Testis (tissue), 3 donors: ENCODE data around the gene THTPA. TPM values are rescaled to one million over a fixed set of nuclear protein-coding genes. Genes with fewer than 3 reads are reported as not detected.

ENCODE experiments used
- DNase-seq: peaks from one replicate; pipeline ENCODE4 v3.0.0-alpha.2; 2019
- H3K27ac ChIP-seq, 2 donors: fragments of 200-600 bp; sonication (generic); one replicate each; pipeline ENCODE4 v1.5.1; 2019
- H3K27me3 ChIP-seq: fragments of 200-600 bp; sonication (generic); one replicate; pipeline ENCODE4 v1.5.1; 2019
- H3K36me3 ChIP-seq: fragments of 200-600 bp; sonication (generic); one replicate; pipeline ENCODE4 v1.5.1; 2017; ENCODE audit warnings: low read depth; ENCODE audit errors: missing control alignments
- H3K4me1 ChIP-seq: fragments of 200-600 bp; sonication (generic); one replicate; pipeline ENCODE4 v1.5.1; 2019
- H3K4me3 ChIP-seq, 2 donors: fragments of 200-600 bp; sonication (generic); one replicate each; pipeline ENCODE4 v1.5.1; 2017 to 2019
- H3K9me3 ChIP-seq: fragments of 200-600 bp; sonication (generic); one replicate; pipeline ENCODE4 v1.5.1; 2017
- POLR2A ChIP-seq: fragments of 450-650 bp; IDR thresholded peaks from one replicate; pipeline ENCODE4 v1.6.1; 2017; ENCODE audit warnings: antibody characterized with exemption, mild to moderate bottlenecking, moderate library complexity
- WGBS, 2 donors: methylation state at CpG; one replicate each; pipeline ENCODE4 v1.1.5; 2018; 5-methylcytosine and 5-hydroxymethylcytosine counted together
- intact Hi-C: fragments of 100-400 bp; cut with DNase I; formaldehyde crosslinking; loops from one replicate; pipeline ENCODE4 v1.15.1; 2023; ENCODE audit warnings: low total_unique reads
- polyA plus RNA-seq: library from polyadenylated mRNA; stranded (reverse); fragments of 350-450 nt; fragmentation: Illumina TruSeq; extraction: RNeasy Lipid Tissue Mini Kit (QIAGEN cat#74804); gene quantifications from one replicate; pipeline ENCODE4 v1.2.3, GENCODE V29; 2014; ENCODE audit warnings: low read depth, low replicate concordance; ENCODE audit not compliant: insufficient read depth
- total RNA-seq, 2 donors: library from RNA; depleted of rRNA; stranded (reverse); fragments of >200 nt; gene quantifications; one replicate each; pipeline ENCODE4 v1.2.3, GENCODE V29; 2016
- TF ChIP-seq, protein P1 (sequence below), 3 experiments: fragments of 450-650 bp in 2 of 3; fragments of 200-600 bp in 1 of 3; sonication (generic) in 1 of 3; IDR thresholded peaks; one replicate each; pipeline ENCODE4 v1.5.1; 2016 to 2019; ENCODE audit warnings: antibody characterized with exemption in 3 of 3, mild to moderate bottlenecking in 2 of 3, moderate library complexity in 1 of 3

The THTPA gene
- total and polyA plus RNA-seq, 3 donors from 2014 or later = 25.1 to 60.3 (median 34.9) TPM

GRCh38 chr14:23568021-23568599 is 12.0 kb downstream of the THTPA start:
- intact Hi-C loops = no loop called here

DNA sequence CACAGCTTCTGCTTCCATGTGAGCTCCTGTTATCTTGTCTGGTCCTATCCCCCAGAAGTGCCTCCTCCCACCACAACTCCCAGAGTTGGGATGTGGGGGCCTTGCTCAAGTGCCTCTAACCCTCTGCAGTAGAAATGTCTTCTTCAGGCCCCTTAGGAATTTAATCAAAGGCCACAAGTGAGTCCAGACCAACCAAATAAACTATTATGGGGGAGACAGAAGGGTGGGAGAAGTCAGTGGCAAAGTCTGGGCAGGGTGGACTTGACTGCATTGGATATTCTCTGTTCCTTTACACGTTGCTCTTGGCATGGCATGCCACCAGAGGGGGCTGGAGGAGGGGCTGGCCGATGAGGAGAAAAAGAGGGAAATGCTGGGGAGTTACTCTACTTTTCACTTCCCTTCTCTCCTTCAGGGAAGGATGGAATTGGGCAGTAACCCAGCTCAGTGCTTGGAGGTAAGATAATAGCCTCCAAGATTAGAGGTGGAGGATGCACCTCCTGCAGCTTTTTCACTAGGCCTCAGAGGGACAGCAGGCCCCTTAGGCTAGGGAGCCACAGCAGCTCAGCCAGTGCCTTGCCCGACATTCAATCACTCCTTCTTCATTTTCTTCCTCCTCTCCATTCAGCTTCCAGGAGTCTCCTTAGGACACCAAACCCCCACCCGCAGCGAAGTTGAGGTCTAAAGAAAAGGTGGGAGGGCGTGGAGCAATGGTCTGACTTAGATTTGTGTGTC is 12.7 kb downstream of the THTPA start:
- H3K36me3 ChIP-seq = no peaks in the 10 kb centered on the region
- intact Hi-C loops = no loop called here
- no peak for DNase-seq
- WGBS, 2 donors = 50 to 67% methylated on average over 6 of the region's 6 CpGs
- no peaks in the 10 kb centered on the region for H3K9me3 ChIP-seq
- TF ChIP-seq POLR2A = no peak
- TF ChIP-seq, protein P1, sequence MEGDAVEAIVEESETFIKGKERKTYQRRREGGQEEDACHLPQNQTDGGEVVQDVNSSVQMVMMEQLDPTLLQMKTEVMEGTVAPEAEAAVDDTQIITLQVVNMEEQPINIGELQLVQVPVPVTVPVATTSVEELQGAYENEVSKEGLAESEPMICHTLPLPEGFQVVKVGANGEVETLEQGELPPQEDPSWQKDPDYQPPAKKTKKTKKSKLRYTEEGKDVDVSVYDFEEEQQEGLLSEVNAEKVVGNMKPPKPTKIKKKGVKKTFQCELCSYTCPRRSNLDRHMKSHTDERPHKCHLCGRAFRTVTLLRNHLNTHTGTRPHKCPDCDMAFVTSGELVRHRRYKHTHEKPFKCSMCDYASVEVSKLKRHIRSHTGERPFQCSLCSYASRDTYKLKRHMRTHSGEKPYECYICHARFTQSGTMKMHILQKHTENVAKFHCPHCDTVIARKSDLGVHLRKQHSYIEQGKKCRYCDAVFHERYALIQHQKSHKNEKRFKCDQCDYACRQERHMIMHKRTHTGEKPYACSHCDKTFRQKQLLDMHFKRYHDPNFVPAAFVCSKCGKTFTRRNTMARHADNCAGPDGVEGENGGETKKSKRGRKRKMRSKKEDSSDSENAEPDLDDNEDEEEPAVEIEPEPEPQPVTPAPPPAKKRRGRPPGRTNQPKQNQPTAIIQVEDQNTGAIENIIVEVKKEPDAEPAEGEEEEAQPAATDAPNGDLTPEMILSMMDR (IDR thresholded peaks at IDR 0.05) = peak in 1 of 3 experiments; percentile 26
- no peak overlapping the region for H3K27ac ChIP-seq
- H3K4me3 ChIP-seq = no peak overlapping the region
- no peaks in the 10 kb centered on the region for H3K27me3 ChIP-seq
- no peaks in the 10 kb centered on the region for H3K4me1 ChIP-seq

More at GRCh38 chr14:23568021-23568599, 12.0 kb downstream of the THTPA start:
- peak overlapping the region; percentile 2 to 85 for H3K27ac ChIP-seq
- DNase-seq = no peak
- 58 to 67% methylated on average over 2 of the region's 2 CpGs for WGBS, 2 donors
- H3K36me3 ChIP-seq = no peaks in the 10 kb centered on the region
- TF ChIP-seq POLR2A = no peak
- TF ChIP-seq, protein P1 (IDR thresholded peaks at IDR 0.05) = no peak
- no peaks in the 10 kb centered on the region for H3K27me3 ChIP-seq
- no peaks in the 10 kb centered on the region for H3K9me3 ChIP-seq
- H3K4me1 ChIP-seq = no peaks in the 10 kb centered on the region
- peak overlapping the region; percentile 58 to 65 for H3K4me3 ChIP-seq

- Histone ChIP-seq H3K36me3 (no peaks in the 10 kb centered on the region), H3K27ac (no peak overlapping the region), H3K4me3 (no peak overlapping the region), H3K27me3 (no peaks in the 10 kb centered on the region), H3K4me1 (no peaks in the 10 kb centered on the region), H3K9me3 (no peaks in the 10 kb centered on the region)
- 74 to 76% methylated on average over 7 of the region's 7 CpGs for WGBS, 2 donors
- no peak for DNase-seq
- intact Hi-C loops = no loop called here
- TF ChIP-seq, protein P1 (IDR thresholded peaks at IDR 0.05) = no peak
- no peak for TF ChIP-seq POLR2A
These were observed 13.5 kb downstream of the THTPA start for GRCh38 chr14:23569443-23570151.

DNA sequence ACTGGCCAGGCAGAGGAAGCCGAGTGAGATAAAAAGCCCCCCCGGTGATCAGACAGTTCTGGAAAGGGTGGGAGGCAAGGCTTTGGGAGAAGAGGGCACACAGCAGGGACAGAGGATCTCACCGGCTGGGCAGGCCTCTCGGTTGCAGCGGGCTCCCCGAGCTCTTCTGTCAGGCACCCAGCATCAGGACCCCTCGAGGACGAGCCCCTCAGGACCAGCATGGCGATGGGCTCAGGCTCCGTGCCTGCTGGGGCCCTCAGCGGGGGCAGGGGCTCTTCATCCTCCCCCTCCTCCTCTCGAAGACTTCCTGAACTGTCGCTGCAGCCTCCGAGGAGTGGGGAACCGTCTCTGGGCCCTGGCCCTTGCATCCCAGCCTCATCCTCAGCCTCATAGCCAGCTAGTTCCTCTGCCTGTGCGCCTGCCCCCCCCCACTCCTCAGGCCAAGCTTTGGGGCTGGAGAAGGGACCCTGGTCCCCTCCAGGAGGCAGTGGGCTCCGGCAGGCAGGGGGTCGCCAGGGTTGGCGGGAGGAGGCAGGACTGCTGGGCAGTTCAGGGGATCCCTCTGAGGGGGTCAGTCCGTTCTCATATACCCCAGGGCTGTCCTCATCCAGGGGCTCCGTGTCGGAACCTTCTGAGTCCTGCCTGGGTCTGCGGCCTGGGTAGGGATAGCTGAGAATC is 14.9 kb downstream of the THTPA start:
- intact Hi-C loops = no loop called here
- no peaks in the 10 kb centered on the region for H3K27me3 ChIP-seq
- no peak overlapping the region for H3K4me3 ChIP-seq
- H3K9me3 ChIP-seq = no peaks in the 10 kb centered on the region
- no peaks in the 10 kb centered on the region for H3K36me3 ChIP-seq
- 82 to 88% methylated on average over 18 to 21 of the region's 23 CpGs for WGBS, 2 donors
- no peak overlapping the region for H3K27ac ChIP-seq
- no peak for DNase-seq
- TF ChIP-seq, protein P1 (IDR thresholded peaks at IDR 0.05) = no peak
- TF ChIP-seq POLR2A = no peak
- H3K4me1 ChIP-seq = no peaks in the 10 kb centered on the region
